ENCODE data around the gene DCTN1.

- TF ChIP-seq PATZ1 (CRISPR knock-in tag; IDR thresholded peaks at IDR 0.05; ENCODE audit: borderline replicate concordance) (no peak), ZFP30 (CRISPR knock-in tag; IDR thresholded peaks at IDR 0.05) (no peak), CREB5 (CRISPR knock-in tag; IDR thresholded peaks at IDR 0.05; ENCODE audit: low read depth) (no peak), POU6F1 (CRISPR knock-in tag; IDR thresholded peaks at IDR 0.05; ENCODE audit: borderline replicate concordance, low read depth) (no peak), ZFP3 (CRISPR knock-in tag; IDR thresholded peaks at IDR 0.05) (no peak), ESRRG (CRISPR knock-in tag; IDR thresholded peaks at IDR 0.05) (no peak), TCF4 (CRISPR knock-in tag; IDR thresholded peaks at IDR 0.05; ENCODE audit: borderline replicate concordance) (no peak), CSDC2 (CRISPR knock-in tag; IDR thresholded peaks at IDR 0.05) (no peak), ARNTL (CRISPR knock-in tag; IDR thresholded peaks at IDR 0.05; ENCODE audit: borderline replicate concordance, low read depth) (no peak)
Measured at GRCh38 chr2:74417197-74417596, 37.1 kb upstream of the DCTN1 start.

All from SK-N-SH treated with all-trans-retinoic acid at 6 μM for 48 hours (cell line).